HG02981 (cell line): ENCODE measurements around the gene SLC18A2.

ENCODE experiments used
- ATAC-seq: cut with Tn5 transposase; IDR thresholded peaks from one replicate; pipeline ENCODE4 v1.9.1; 2021; ENCODE audit warnings: mild to moderate bottlenecking, moderate library complexity; ENCODE audit not compliant: unreplicated experiment

SLC18A2 gene

DNA sequence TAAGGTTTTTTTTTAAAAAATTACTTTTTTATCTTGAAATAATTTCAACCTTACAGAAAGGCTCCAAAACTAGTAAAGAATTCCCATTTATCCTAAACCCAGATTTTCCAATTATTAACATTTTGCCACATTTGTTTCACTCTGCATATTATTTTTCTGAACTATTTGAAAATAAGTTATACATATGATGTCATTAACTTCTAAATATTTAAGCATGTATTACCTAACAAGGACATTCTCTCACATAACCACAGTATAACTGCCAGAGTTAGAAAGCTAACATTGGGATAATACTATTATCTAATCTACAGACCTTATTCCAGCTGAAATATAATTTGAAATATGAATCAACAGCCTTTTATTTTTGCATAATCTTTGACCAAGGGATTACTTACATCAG is 65.8 kb downstream of the SLC18A2 start:
- ATAC-seq = no peak

DNA sequence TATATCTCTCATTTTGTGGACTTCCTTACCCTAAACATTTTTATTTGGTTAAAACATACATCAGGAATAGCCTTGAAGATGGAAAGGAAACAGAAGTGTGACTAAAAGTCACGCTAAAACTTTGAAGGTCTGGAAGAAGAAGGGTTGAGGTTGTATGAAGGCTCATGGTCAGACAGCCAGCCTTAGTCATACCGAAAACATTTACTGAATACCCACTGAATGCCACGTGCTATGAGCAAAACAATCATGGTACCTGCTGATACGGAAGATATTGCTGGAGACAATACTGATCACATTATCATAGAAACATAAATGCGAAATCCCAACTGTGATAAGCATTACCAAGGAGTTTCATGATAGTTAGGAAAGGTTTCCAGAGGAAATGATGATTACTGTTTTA is 70.3 kb downstream of the SLC18A2 start:
- ATAC-seq = no peak

DNA sequence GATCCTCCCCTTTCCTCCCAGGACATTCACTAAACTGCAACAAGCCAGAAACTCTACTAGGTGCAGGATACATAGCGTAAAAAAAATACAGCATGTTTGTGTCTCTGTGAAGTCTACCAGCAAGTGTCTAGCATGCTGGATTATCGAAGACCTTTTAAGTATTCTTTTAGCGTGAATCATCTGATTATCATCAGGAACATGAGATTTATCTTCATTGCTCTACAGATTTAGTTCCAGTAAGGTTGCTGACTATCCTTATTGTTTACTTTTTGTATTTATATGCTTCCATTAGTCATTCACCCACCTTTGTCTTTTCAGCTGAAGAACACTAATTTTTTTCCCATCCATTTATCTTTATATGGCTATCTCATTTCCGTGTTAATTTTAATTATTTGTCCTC is 71.5 kb downstream of the SLC18A2 start:
- no peak for ATAC-seq

DNA sequence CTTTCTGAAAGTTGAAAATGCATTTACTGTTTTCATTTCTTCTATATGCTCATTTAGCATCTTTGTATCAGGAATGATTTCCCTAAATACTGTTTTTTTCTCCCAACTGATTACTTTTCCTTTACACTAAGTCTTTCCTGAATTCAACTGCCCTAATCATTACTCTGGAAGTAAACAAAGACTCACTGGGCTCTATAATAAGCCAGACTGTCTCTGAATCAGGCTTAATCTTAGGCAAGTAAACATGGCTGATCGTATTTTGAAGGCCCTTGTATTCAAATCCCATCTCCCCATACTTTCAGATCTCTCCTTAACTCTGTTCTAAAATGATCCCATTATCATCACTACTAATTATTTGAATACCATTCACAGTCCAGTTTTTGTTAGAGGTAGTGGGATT is 72.7 kb downstream of the SLC18A2 start:
- no peak for ATAC-seq

DNA sequence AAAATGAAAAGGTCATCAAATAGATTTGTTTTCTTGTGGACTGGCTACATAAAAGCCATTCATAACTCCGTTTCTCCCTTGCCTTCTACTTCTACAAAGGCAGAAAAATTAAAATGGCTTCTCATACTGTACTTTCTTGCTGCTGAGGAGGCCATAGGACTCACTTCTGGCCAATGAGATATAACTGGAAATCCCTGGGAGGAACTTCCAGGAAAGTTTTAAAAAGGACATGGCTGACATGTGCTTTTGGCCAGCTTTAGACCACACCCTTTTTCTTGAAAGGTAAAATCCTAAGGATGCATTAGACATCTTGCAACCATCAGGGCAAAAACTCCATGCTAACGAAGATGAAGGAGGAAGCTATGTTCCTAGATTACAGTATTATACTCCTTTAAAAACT is 75.8 kb downstream of the SLC18A2 start:
- ATAC-seq = no peak

DNA sequence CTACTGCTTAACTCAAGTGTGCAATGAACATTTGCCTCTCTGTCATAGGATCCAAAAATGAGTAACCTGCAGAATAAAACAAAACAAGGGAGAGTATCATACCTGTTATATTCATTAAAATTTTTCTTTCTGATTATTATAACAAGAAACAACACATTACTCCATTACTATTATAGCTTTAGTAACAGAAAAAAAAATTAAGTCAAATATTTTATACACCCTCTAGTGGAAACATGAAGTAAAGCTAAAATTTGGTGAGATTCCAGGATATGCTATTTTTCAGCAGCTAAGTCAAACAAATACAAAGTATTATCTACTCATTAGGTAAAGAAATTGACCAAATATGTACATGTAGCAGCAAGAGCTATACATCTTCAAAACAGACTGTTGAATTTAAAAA is 78.0 kb downstream of the SLC18A2 start:
- no peak for ATAC-seq

DNA sequence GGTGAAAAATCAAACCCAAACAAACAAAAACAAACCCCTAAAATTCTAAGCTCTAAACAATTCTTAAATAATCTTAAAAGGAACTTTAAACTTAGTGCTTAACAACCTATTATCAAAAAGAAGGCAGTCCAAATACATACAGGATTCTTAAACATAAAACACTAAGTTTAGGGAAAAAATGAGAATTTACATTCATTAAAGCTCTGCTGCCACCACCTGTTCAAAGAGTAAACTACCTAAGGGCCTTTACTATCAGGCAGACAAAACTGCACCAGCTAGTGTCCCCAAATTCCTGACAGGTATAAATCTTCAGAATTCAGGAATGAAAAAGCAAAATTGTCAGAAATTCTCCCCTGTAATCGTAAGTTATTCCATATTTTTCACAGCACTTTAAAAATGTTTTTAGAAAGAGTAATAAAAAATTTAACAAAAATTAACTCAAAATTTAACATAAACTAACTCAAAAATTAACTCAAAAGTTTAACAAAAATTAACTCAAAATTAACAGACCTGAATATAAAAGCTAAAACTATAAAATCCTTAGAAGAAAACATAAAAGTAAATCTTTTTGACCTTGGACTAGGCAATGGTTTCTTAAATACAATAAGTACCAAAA is 79.2 kb downstream of the SLC18A2 start:
- ATAC-seq = no peak

DNA sequence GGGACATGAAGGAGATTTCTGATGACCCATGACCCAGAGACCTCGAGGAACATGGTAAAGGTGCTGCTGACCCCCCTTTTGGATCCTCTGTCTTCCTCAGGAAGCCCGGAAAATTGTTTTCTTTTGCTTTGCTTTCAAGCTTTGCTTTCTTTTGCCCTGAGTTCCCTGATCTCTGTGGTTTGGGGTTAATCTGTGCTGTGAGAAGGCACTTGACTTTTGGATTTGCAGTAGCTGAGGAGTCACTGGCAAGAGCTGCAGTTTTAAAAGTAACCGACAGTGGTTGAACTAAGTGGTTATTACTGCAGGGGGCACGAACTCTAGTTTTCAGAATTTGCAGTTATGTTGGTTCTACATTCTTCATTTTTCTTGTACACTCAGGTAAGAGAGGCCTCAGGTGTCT is 81.3 kb downstream of the SLC18A2 start:
- no peak for ATAC-seq

DNA sequence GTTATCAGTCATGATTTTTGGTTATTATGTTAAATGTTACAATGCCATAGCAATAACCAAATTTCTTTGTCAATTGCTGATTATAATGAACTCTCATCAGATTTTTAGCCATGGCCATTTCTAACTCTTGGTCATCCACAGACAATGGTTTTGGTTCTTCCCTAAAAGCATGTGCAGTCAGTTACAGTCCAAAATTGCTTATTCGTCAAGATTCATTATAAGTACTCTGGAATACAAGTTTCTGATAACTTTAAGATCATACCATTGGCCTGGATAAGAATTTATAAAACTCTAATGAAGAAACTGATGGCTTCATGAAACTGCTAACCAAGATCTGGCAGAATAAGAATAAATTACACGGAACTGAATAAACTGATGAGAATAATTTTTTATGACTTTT is 83.5 kb downstream of the SLC18A2 start:
- no peak for ATAC-seq

DNA sequence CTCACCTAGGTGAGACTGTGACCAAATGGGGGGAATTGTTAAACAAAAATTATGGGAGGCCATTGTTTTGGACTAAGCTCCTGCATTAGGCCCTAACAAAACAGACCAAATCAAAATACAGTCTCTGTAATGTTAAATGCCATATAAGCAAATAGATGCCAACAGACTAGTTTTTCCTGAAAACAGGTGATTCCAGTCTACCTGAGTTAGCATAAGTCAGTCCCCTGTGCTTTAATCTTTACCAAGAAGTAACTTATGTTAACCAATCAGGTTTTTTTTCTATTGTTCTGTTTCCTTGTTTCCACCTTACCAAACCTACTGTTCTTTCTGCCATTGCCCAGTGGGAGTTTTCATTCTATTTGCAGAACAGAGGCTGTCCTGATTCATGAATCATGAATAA is 86.3 kb downstream of the SLC18A2 start:
- ATAC-seq = no peak
